Activated CD8-positive, alpha-beta T cell treated with anti-CD3 and anti-CD28 coated beads, Interleukin-2, amount 10 ng/mL, durations not matched to agents 7 days and 5 days (primary cell): Measurements from ENCODE around the gene DIAPH1. TPM values are rescaled to one million over a fixed set of nuclear protein-coding genes. Genes with fewer than 3 reads are reported as not detected.
A peak's percentile ranks its signal among the peaks of the same experiment; 100 is the strongest.
"Not testable (repeated sequence)": the region's sequence is repeated elsewhere in the genome, so short reads cannot be mapped to it uniquely, and the experiment has no call there.

Experiments
- ATAC-seq: fragments of 150-1000 bp; cut with Tn5 transposase; one replicate; pipeline ENCODE4 v1.10.0; 2021; ENCODE audit warnings: moderate library complexity
- CTCF ChIA-PET: fragments of 350-600 bp; sonication (Branson Sonifier 250); formaldehyde crosslinking; loops from one replicate; lab custom pipeline; 2021; ENCODE audit warnings: antibody characterized with exemption; lab: Charles Lee
- POLR2A ChIA-PET: fragments of 350-600 bp; sonication (Branson Sonifier 250); formaldehyde crosslinking; loops from one replicate; lab custom pipeline; 2021; ENCODE audit warnings: antibody characterized with exemption; lab: Charles Lee
- DNase-seq: peaks from one replicate; pipeline ENCODE4 v3.0.0-alpha.2; 2020
- H3K27ac Mint-ChIP-seq: one replicate; pipeline ENCODE4 v1.8.0; 2021; ENCODE audit warnings: mild to moderate bottlenecking, mixed read lengths
- H3K27me3 Mint-ChIP-seq: one replicate; pipeline ENCODE4 v1.8.0; 2021; ENCODE audit warnings: low read depth, mixed read lengths
- H3K36me3 Mint-ChIP-seq: one replicate; pipeline ENCODE4 v1.8.0; 2021; ENCODE audit warnings: low read depth, mixed read lengths
- H3K4me1 Mint-ChIP-seq: one replicate; pipeline ENCODE4 v1.8.0; 2021; ENCODE audit warnings: low read depth, mixed read lengths
- H3K4me3 Mint-ChIP-seq: one replicate; pipeline ENCODE4 v1.8.0; 2021; ENCODE audit warnings: mild to moderate bottlenecking, mixed read lengths
- H3K9me3 Mint-ChIP-seq: one replicate; pipeline ENCODE4 v1.8.0; 2022; ENCODE audit warnings: mixed read lengths; ENCODE audit not compliant: insufficient read depth
- total RNA-seq, 2 experiments: library from RNA; stranded (reverse); gene quantifications; one replicate each; pipeline ENCODE4 v1.2.3, GENCODE V29; 2021

The DIAPH1 gene
- total RNA-seq, 2 experiments from 2014 or later, result 281 to 286 TPM

- peak overlapping the region; percentile 72 for H3K27ac Mint-ChIP-seq
- DNase-seq, result no peak
- H3K27me3 Mint-ChIP-seq, result no peaks in the 10 kb centered on the region
- CTCF ChIA-PET, result interaction anchor here (0.7 kb wide), 1 partner anchor 19 kb away, joined by 3 read pairs; no protein-coding TSS in a partner anchor
- no peaks in the 10 kb centered on the region for H3K9me3 Mint-ChIP-seq
- H3K4me1 Mint-ChIP-seq, result peaks cover 80% of the 10 kb centered on the region
- H3K36me3 Mint-ChIP-seq, result peaks cover 66% of the 10 kb centered on the region
- ATAC-seq, result no peak
- no peak overlapping the region for H3K4me3 Mint-ChIP-seq
- POLR2A ChIA-PET, result no interaction called here
These were observed 7.5 kb downstream of the DIAPH1 start for GRCh38 chr5:141611289-141611688.

- peaks cover 66% of the 10 kb centered on the region for H3K36me3 Mint-ChIP-seq
- peaks cover 84% of the 10 kb centered on the region for H3K4me1 Mint-ChIP-seq
- not testable (repeated sequence) for H3K9me3 Mint-ChIP-seq, DNase-seq, H3K27me3 Mint-ChIP-seq, ATAC-seq, H3K4me3 Mint-ChIP-seq
- ChIA-PET CTCF (interaction anchor here (1.3 to 5.1 kb wide), 4 partner anchors 8 to 43 kb away, joined by 3 to 108 read pairs (median 55); partner anchors contain the start of gene DIAPH1), POLR2A (interaction anchor here (0.7 to 3.5 kb wide), 3 partner anchors 8 to 290 kb away, joined by 3 to 28 read pairs (median 3); partner anchors contain the start of genes DIAPH1 and TAF7)
- H3K27ac Mint-ChIP-seq, result peak overlapping the region; percentile 65
These were observed 8.9 kb downstream of the DIAPH1 start for GRCh38 chr5:141609921-141610320.

- Mint-ChIP-seq H3K27me3 (no peaks in the 10 kb centered on the region), H3K4me1 (peaks cover 85% of the 10 kb centered on the region), H3K4me3 (peak overlapping the region; percentile 45), H3K36me3 (peaks cover 66% of the 10 kb centered on the region), H3K9me3 (no peaks in the 10 kb centered on the region), H3K27ac (peak overlapping the region; percentile 97)
- POLR2A ChIA-PET, result interaction anchor here (0.6 to 3.5 kb wide), 3 partner anchors 9 to 289 kb away, joined by 3 to 28 read pairs (median 3); partner anchors contain the start of genes DIAPH1 and TAF7
- no peak for ATAC-seq
- CTCF ChIA-PET, result interaction anchor here (1.3 to 6.0 kb wide), 7 partner anchors 9 to 42 kb away, joined by 3 to 108 read pairs (median 30); partner anchors contain the start of genes DIAPH1, HDAC3 and RELL2
- no peak for DNase-seq
These were observed 9.8 kb downstream of the DIAPH1 start for GRCh38 chr5:141609044-141609443.

GRCh38 chr5:141608557-141608956 lies 10.2 kb downstream of the DIAPH1 start:
- no peak for DNase-seq
- no peak for ATAC-seq
- ChIA-PET CTCF (interaction anchor here (1.3 to 6.0 kb wide), 7 partner anchors 10 to 83 kb away, joined by 3 to 108 read pairs (median 30); partner anchors contain the start of genes DIAPH1, HDAC3 and RELL2), POLR2A (interaction anchor here (0.6 to 3.5 kb wide), 3 partner anchors 9 to 288 kb away, joined by 3 to 28 read pairs (median 3); partner anchors contain the start of genes DIAPH1 and TAF7)
- Mint-ChIP-seq H3K27me3 (no peaks in the 10 kb centered on the region), H3K4me3 (peak overlapping the region; percentile 45), H3K27ac (peak overlapping the region; percentile 97), H3K4me1 (peaks cover 86% of the 10 kb centered on the region), H3K9me3 (no peaks in the 10 kb centered on the region), H3K36me3 (peaks cover 63% of the 10 kb centered on the region)

GRCh38 chr5:141608046-141608445 lies 10.8 kb downstream of the DIAPH1 start:
- Mint-ChIP-seq H3K4me1 (peaks cover 85% of the 10 kb centered on the region), H3K36me3 (peaks cover 59% of the 10 kb centered on the region), H3K4me3 (peak overlapping the region; percentile 45), H3K27me3 (no peaks in the 10 kb centered on the region), H3K9me3 (no peaks in the 10 kb centered on the region), H3K27ac (peak overlapping the region; percentile 97)
- ChIA-PET CTCF (interaction anchor here (1.3 to 6.0 kb wide), 8 partner anchors 10 to 84 kb away, joined by 3 to 108 read pairs (median 18); partner anchors contain the start of genes DIAPH1, HDAC3 and RELL2), POLR2A (interaction anchor here (3.5 kb wide), 1 partner anchor 10 kb away, joined by 28 read pairs; the partner anchor contains the start of gene DIAPH1)
- DNase-seq, result no peak
- ATAC-seq, result no peak

GRCh38 chr5:141605523-141606277 lies 13.1 kb downstream of the DIAPH1 start:
- peaks cover 88% of the 10 kb centered on the region for H3K4me1 Mint-ChIP-seq
- CTCF ChIA-PET, result interaction anchor here (0.6 to 6.0 kb wide), 9 partner anchors 8 to 45 kb away, joined by 3 to 108 read pairs (median 11); partner anchors contain the start of genes DIAPH1, FCHSD1, HDAC3 and RELL2
- POLR2A ChIA-PET, result interaction anchor here (0.6 to 4.3 kb wide), 9 partner anchors 9 to 941 kb away, joined by 3 to 30 read pairs (median 4); partner anchors contain the start of genes DIAPH1, HDAC3, RELL2 and WDR55
- peak overlapping the region; percentile 77 for H3K4me3 Mint-ChIP-seq
- peaks cover 57% of the 10 kb centered on the region for H3K36me3 Mint-ChIP-seq
- H3K27ac Mint-ChIP-seq, result peak overlapping the region; percentile 97
- peak; percentile 91 for ATAC-seq
- peak; percentile 90 for DNase-seq
- no peaks in the 10 kb centered on the region for H3K9me3 Mint-ChIP-seq
- H3K27me3 Mint-ChIP-seq, result no peaks in the 10 kb centered on the region

GRCh38 chr5:141603923-141604717 lies 14.7 kb downstream of the DIAPH1 start:
- ChIA-PET POLR2A (interaction anchor here (0.6 to 4.3 kb wide), 5 partner anchors 13 to 79 kb away, joined by 3 to 30 read pairs (median 3); partner anchors contain the start of gene DIAPH1), CTCF (interaction anchor here (0.8 to 9.4 kb wide), 8 partner anchors 11 to 88 kb away, joined by 3 to 188 read pairs (median 8); partner anchors contain the start of genes DIAPH1, HDAC3 and RELL2)
- peaks cover 58% of the 10 kb centered on the region for H3K36me3 Mint-ChIP-seq
- DNase-seq, result no peak
- no peaks in the 10 kb centered on the region for H3K27me3 Mint-ChIP-seq
- H3K4me3 Mint-ChIP-seq, result peak overlapping the region; percentile 77
- peak; percentile 37 for ATAC-seq
- H3K27ac Mint-ChIP-seq, result peak overlapping the region; percentile 97
- H3K9me3 Mint-ChIP-seq, result no peaks in the 10 kb centered on the region
- H3K4me1 Mint-ChIP-seq, result peaks cover 92% of the 10 kb centered on the region

- H3K27ac Mint-ChIP-seq, result peak overlapping the region; percentile 69
These were observed 16.2 kb downstream of the DIAPH1 start for GRCh38 chr5:141602606-141603005.

GRCh38 chr5:141598391-141599345 lies 20.1 kb downstream of the DIAPH1 start:
- ChIA-PET CTCF (interaction anchor here (1.2 to 9.4 kb wide), 10 partner anchors 9 to 77 kb away, joined by 3 to 188 read pairs (median 10); partner anchors contain the start of genes DIAPH1, HDAC3 and RELL2), POLR2A (interaction anchor here (0.6 to 1.4 kb wide), 3 partner anchors 12 to 42 kb away, joined by 3 read pairs; partner anchors contain the start of gene DIAPH1)
- Mint-ChIP-seq H3K4me1 (peaks cover 72% of the 10 kb centered on the region), H3K9me3 (no peaks in the 10 kb centered on the region), H3K36me3 (peaks cover 57% of the 10 kb centered on the region), H3K27me3 (no peaks in the 10 kb centered on the region), H3K4me3 (no peak overlapping the region), H3K27ac (peak overlapping the region; percentile 65)
- ATAC-seq (peak; percentile 57), DNase-seq (no peak)

More at GRCh38 chr5:141602606-141603005, 16.2 kb downstream of the DIAPH1 start:
- ATAC-seq, result no peak
- no peak for DNase-seq
- CTCF ChIA-PET, result interaction anchor here (1.0 to 9.4 kb wide), 6 partner anchors 9 to 79 kb away, joined by 3 to 188 read pairs (median 6); partner anchors contain the start of gene DIAPH1
- Mint-ChIP-seq H3K4me3 (peak overlapping the region; percentile 30), H3K27me3 (no peaks in the 10 kb centered on the region), H3K36me3 (peaks cover 56% of the 10 kb centered on the region), H3K9me3 (no peaks in the 10 kb centered on the region), H3K4me1 (peaks cover 91% of the 10 kb centered on the region)
- POLR2A ChIA-PET, result interaction anchor here (0.6 to 4.3 kb wide), 4 partner anchors 14 to 42 kb away, joined by 3 to 30 read pairs (median 6); partner anchors contain the start of gene DIAPH1
